ENCODE data around the gene LDLRAD3. TPM values are rescaled to one million over a fixed set of nuclear protein-coding genes. Genes with fewer than 3 reads are reported as not detected.

The LDLRAD3 gene
- polyA plus RNA-seq, 1 experiment: 7.8 TPM

- peaks cover 7% of the 10 kb centered on the region for H3K9me3 ChIP-seq (ENCODE audit: control insufficient read depth, insufficient read depth, low read length)
- no peak overlapping the region for H3K4me3 ChIP-seq (ENCODE audit: low read depth, low read length)
- H3K27me3 ChIP-seq (ENCODE audit: control insufficient read depth, insufficient read depth, low read length): no peaks in the 10 kb centered on the region
- no peak for TF ChIP-seq CTCF (IDR thresholded peaks at IDR 0.05; ENCODE audit: low read depth, low read length)
- ChIA-PET CTCF (no interaction called here), POLR2A (interaction anchor here (0.7 kb wide), 1 partner anchor 37 kb away, joined by 3 read pairs; no protein-coding TSS in a partner anchor)
- no peak for DNase-seq (ENCODE audit: low read depth, low spot score)
- H3K27ac ChIP-seq (ENCODE audit: low read depth, low read length): no peak overlapping the region
These were observed 62.7 kb downstream of the LDLRAD3 start for GRCh38 chr11:36006556-36006955.

- no peak for TF ChIP-seq CTCF (IDR thresholded peaks at IDR 0.05; ENCODE audit: low read depth, low read length)
- H3K27me3 ChIP-seq (ENCODE audit: control insufficient read depth, insufficient read depth, low read length): no peaks in the 10 kb centered on the region
- H3K9me3 ChIP-seq (ENCODE audit: control insufficient read depth, insufficient read depth, low read length): peaks cover 7% of the 10 kb centered on the region
- H3K4me3 ChIP-seq (ENCODE audit: low read depth, low read length): no peak overlapping the region
- POLR2A ChIA-PET: interaction anchor here (0.7 kb wide), 1 partner anchor 38 kb away, joined by 3 read pairs; no protein-coding TSS in a partner anchor
- CTCF ChIA-PET: interaction anchor here (0.8 kb wide), 1 partner anchor 185 kb away, joined by 3 read pairs; no protein-coding TSS in a partner anchor
- no peak for DNase-seq (ENCODE audit: low read depth, low spot score)
- H3K27ac ChIP-seq (ENCODE audit: low read depth, low read length): no peak overlapping the region
These were observed 63.3 kb downstream of the LDLRAD3 start for GRCh38 chr11:36007127-36007655.

- DNase-seq (ENCODE audit: low read depth, low spot score): no peak
- peak overlapping the region; percentile 11 for H3K27ac ChIP-seq (ENCODE audit: low read depth, low read length)
- H3K27me3 ChIP-seq (ENCODE audit: control insufficient read depth, insufficient read depth, low read length): no peaks in the 10 kb centered on the region
- H3K9me3 ChIP-seq (ENCODE audit: control insufficient read depth, insufficient read depth, low read length): peaks cover 7% of the 10 kb centered on the region
- TF ChIP-seq CTCF (IDR thresholded peaks at IDR 0.05; ENCODE audit: low read depth, low read length): no peak
- ChIA-PET CTCF (no interaction called here), POLR2A (no interaction called here)
- no peak overlapping the region for H3K4me3 ChIP-seq (ENCODE audit: low read depth, low read length)
These were observed 64.7 kb downstream of the LDLRAD3 start for GRCh38 chr11:36008584-36008983.

- no peak for TF ChIP-seq CTCF (IDR thresholded peaks at IDR 0.05; ENCODE audit: low read depth, low read length)
- no peaks in the 10 kb centered on the region for H3K27me3 ChIP-seq (ENCODE audit: control insufficient read depth, insufficient read depth, low read length)
- H3K9me3 ChIP-seq (ENCODE audit: control insufficient read depth, insufficient read depth, low read length): peaks cover 5% of the 10 kb centered on the region
- peak overlapping the region; percentile 0 for H3K27ac ChIP-seq (ENCODE audit: low read depth, low read length)
- ChIA-PET POLR2A (no interaction called here), CTCF (interaction anchor here (1.0 kb wide), 1 partner anchor 187 kb away, joined by 4 read pairs; no protein-coding TSS in a partner anchor)
- no peak for DNase-seq (ENCODE audit: low read depth, low spot score)
- H3K4me3 ChIP-seq (ENCODE audit: low read depth, low read length): no peak overlapping the region
These were observed 65.6 kb downstream of the LDLRAD3 start for GRCh38 chr11:36009473-36009872.

GRCh38 chr11:36010010-36010740 lies 66.3 kb downstream of the LDLRAD3 start:
- CTCF ChIA-PET: interaction anchor here (1.0 to 1.5 kb wide), 3 partner anchors 121 to 249 kb away, joined by 3 to 5 read pairs (median 4); no protein-coding TSS in a partner anchor
- POLR2A ChIA-PET: interaction anchor here (0.7 kb wide), 1 partner anchor 105 kb away, joined by 3 read pairs; no protein-coding TSS in a partner anchor
- no peak for TF ChIP-seq CTCF (IDR thresholded peaks at IDR 0.05; ENCODE audit: low read depth, low read length)
- H3K27ac ChIP-seq (ENCODE audit: low read depth, low read length): no peak overlapping the region
- H3K27me3 ChIP-seq (ENCODE audit: control insufficient read depth, insufficient read depth, low read length): no peaks in the 10 kb centered on the region
- no peak for DNase-seq (ENCODE audit: low read depth, low spot score)
- no peaks in the 10 kb centered on the region for H3K9me3 ChIP-seq (ENCODE audit: control insufficient read depth, insufficient read depth, low read length)
- no peak overlapping the region for H3K4me3 ChIP-seq (ENCODE audit: low read depth, low read length)
